Ovary (tissue), 9 donors: ENCODE measurements around the gene CTBP1. TPM values are rescaled to one million over a fixed set of nuclear protein-coding genes. Genes with fewer than 3 reads are reported as not detected.
"Not testable (repeated sequence)": the region's sequence is repeated elsewhere in the genome, so short reads cannot be mapped to it uniquely, and the experiment has no call there.

Source experiments
- DNase-seq, 5 donors: peaks; one replicate each; pipeline ENCODE4 v3.0.0-alpha.2; 2019 to 2020
- H3K27ac ChIP-seq, 2 donors: fragments of 200-600 bp; one replicate each; pipeline versions ENCODE4 v1.5.1 to v1.8.0; 2019 to 2022
- H3K27me3 ChIP-seq: fragments of 200-600 bp; one replicate; pipeline ENCODE4 v1.8.0; 2022
- H3K36me3 ChIP-seq: fragments of 200-600 bp; sonication (generic); one replicate; pipeline ENCODE4 v1.5.1; 2019
- H3K4me1 ChIP-seq: one replicate; pipeline ENCODE4 v1.8.1; 2013; ENCODE audit warnings: mild to moderate bottlenecking, moderate library complexity; ENCODE audit not compliant: insufficient read depth
- H3K4me3 ChIP-seq: fragments of 200-600 bp; sonication (generic); one replicate; pipeline ENCODE4 v1.5.1; 2017
- H3K9me3 ChIP-seq, 2 donors: fragments of 200-600 bp in 1 of 2; sonication (generic) in 1 of 2; one replicate each; pipeline versions ENCODE4 v1.5.1 to v1.8.1; 2013 to 2019; ENCODE audit warnings: mild to moderate bottlenecking in 1 of 2, moderate library complexity in 1 of 2
- EP300 ChIP-seq: sonication (generic); formaldehyde crosslinking; IDR thresholded peaks from one replicate; pipeline ENCODE4 v1.6.1; 2017; ENCODE audit warnings: antibody characterized with exemption
- POLR2A ChIP-seq: fragments of 450-650 bp; IDR thresholded peaks from one replicate; pipeline ENCODE4 v1.6.1; 2017; ENCODE audit warnings: antibody characterized with exemption, mild to moderate bottlenecking, moderate library complexity
- WGBS, 3 donors: extraction: QIAGEN DNeasy Blood & Tissue Kit in 1 of 3; methylation state at CpG; one replicate each; pipeline versions ENCODE4 v1.1.5 to v1.1.7; 2013 to 2017; 5-methylcytosine and 5-hydroxymethylcytosine counted together
- intact Hi-C, 4 donors: fragments of 100-400 bp; cut with DNase I; formaldehyde crosslinking; loops; one replicate each; pipeline versions ENCODE4 v1.11.0 to v1.15.1; 2022 to 2023
- polyA plus RNA-seq, 2 donors: library from polyadenylated mRNA; stranded (reverse); fragments of 200-250 nt in 1 of 2; fragments of 350-450 nt in 1 of 2; fragmentation: Illumina TruSeq in 1 of 2; extraction: RNeasy Lipid Tissue Mini Kit (QIAGEN cat#74804) in 1 of 2; gene quantifications; one replicate each; pipeline ENCODE4 v1.2.3, GENCODE V29; 2013 to 2014
- total RNA-seq, 7 donors: library from RNA; depleted of rRNA in 2 of 7; stranded (reverse); fragments of >200 nt in 2 of 7; fragmentation: NEBNext Ultra II Directional in 3 of 7; extraction: Animal tissue kit (Norgen Biotek cat#: 25700) in 3 of 7; gene quantifications; one replicate each; pipeline versions ENCODE4 v1.1.0 to v1.2.4, GENCODE V29; 2016 to 2023
- TF ChIP-seq, protein P1 (sequence below), 3 donors: fragments of 450-650 bp in 2 of 3; fragments of 200-600 bp in 1 of 3; IDR thresholded peaks; one replicate each; pipeline versions ENCODE4 v1.5.1 to v1.8.0; 2016 to 2022; ENCODE audit warnings: antibody characterized with exemption in 3 of 3, mild to moderate bottlenecking in 1 of 3
- donor health status: DM: no; HTN: no; CAD: no; lungs with moderate emphysema.
- donor health status: DM: no; HTN: no; CAD: no.
- donor health status: Bipolar disorder and iron deficiency.
- donor health status: DM: yes; HTN: yes; CAD: no.
- donor health status: DM: no; HTN: no; CAD: no.
- donor health status: DM: yes; HTN: yes; CAD: no.

CTBP1 gene
- total and polyA plus RNA-seq, 9 donors, result 45.7 to 231 (median 141) TPM

DNA sequence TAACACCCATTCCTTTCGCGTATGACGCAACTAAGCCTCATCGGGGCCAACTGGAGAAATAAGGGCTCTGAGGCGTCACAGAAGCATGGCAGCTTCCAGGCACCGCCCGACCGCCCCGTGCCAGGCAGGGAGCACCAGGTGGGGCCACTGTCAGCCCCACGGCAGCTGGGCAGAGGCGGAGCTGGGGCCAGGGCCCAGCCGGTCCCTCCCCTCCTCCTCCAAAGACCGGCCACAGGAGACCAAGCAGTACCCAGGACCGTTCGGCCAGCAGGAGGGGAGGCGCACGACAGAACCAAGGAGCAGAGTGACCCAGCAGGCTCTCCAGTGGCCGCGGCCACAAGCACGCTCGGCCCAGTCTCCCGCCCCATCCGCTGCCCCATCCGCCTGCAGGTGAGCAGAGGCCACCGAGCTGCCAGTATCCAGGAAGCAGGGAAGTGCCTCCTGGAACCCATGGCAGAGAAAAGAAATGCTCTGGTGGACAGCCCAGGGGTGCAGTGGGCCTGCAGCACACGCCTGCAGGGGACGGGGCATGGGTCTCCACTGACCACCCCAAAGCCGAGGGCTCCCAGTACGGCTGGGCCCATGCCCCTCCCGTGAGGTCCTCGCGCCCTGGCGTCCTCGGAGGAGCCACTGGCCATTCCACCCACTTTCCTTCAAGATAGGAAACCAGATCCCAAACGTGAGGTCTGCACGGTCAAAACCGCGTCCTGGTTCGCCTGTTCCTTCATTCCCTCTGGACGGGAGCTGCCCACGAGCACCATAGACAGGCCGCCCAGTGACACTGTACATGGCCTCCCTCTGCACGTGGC is 9.6 kb downstream of the CTBP1 start:
- Histone ChIP-seq H3K36me3 (no peaks in the 10 kb centered on the region), H3K27me3 (no peaks in the 10 kb centered on the region), H3K9me3 (no peaks in the 10 kb centered on the region), H3K4me3 (no peak overlapping the region), H3K27ac (no peak overlapping the region), H3K4me1 (peaks cover 9% of the 10 kb centered on the region)
- TF ChIP-seq EP300, result no peak
- DNase-seq, result peak in 4 of 5 donors; percentile 15 to 34 (median 20)
- intact Hi-C loops, result loop anchor here in 1 of 4 donors (10.0 kb wide), 1 partner anchor 225 kb away; the partner anchor contains the start of gene FGFRL1
- 81 to 87% (median 82%) methylated on average over 42 to 43 of the region's 43 CpGs for WGBS, 3 donors

DNA sequence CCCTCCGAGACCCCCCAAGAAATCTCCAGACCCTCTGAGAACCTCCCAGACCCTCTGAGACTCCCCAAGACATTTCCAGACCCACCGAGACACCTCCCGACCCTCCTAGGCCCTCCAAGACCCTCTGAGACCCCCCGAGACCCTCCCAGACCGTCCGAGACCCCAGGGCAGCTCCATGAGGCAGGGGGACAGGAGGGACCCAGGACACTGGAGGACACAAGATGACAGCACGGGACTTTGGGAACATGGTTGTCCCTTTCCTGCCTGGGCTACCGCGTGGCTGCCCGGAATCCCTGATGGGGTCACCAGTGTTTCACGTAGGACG is 10.3 kb downstream of the CTBP1 start:
- Histone ChIP-seq H3K4me1 (peaks cover 6% of the 10 kb centered on the region), H3K27me3 (no peaks in the 10 kb centered on the region), H3K9me3 (no peaks in the 10 kb centered on the region), H3K4me3 (no peak overlapping the region), H3K36me3 (no peaks in the 10 kb centered on the region), H3K27ac (no peak overlapping the region)
- DNase-seq, result peak in 2 of 5 donors; percentile 6 to 12
- WGBS, 3 donors, result 92 to 95% (median 93%) methylated on average over 12 of the region's 12 CpGs
- no peak for TF ChIP-seq POLR2A
- TF ChIP-seq EP300, result no peak
- TF ChIP-seq, protein P1, sequence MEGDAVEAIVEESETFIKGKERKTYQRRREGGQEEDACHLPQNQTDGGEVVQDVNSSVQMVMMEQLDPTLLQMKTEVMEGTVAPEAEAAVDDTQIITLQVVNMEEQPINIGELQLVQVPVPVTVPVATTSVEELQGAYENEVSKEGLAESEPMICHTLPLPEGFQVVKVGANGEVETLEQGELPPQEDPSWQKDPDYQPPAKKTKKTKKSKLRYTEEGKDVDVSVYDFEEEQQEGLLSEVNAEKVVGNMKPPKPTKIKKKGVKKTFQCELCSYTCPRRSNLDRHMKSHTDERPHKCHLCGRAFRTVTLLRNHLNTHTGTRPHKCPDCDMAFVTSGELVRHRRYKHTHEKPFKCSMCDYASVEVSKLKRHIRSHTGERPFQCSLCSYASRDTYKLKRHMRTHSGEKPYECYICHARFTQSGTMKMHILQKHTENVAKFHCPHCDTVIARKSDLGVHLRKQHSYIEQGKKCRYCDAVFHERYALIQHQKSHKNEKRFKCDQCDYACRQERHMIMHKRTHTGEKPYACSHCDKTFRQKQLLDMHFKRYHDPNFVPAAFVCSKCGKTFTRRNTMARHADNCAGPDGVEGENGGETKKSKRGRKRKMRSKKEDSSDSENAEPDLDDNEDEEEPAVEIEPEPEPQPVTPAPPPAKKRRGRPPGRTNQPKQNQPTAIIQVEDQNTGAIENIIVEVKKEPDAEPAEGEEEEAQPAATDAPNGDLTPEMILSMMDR (IDR thresholded peaks at IDR 0.05), result no peak
- intact Hi-C loops, result loop anchor here in 1 of 4 donors (10.0 kb wide), 1 partner anchor 224 kb away; the partner anchor contains the start of gene FGFRL1

DNA sequence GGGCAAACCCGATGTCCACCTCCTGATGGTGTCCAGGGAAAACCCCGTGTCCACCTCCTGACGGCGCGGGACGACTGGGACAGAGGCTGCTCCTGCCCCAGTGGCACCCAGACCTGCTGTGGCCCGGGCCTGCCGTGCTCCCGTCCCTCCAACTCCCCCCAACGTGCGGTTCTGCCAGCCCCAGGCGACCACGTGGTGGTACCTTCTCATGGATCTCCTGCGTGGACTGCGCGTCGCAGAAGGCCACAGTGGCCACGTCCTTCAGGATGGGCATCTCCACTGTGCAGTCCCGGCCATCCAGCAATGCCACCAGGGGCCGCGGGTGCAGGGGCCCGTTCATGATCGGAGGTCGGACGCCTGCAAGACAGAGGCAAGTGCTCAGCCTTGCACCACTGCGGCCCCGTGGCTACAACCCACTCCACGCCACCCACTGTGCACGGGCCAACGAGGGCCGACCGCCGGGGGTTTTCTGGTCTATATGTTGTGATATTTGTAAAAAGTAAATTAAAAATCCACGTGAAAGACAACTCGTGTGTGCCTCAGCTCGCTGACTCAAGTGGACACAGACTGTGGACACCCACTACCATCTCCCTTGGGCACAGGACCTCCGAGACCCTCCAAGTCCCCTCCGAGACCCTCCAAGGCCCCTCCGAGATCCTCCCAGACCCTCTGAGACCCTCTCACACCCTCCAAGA is 10.8 kb downstream of the CTBP1 start:
- no peaks in the 10 kb centered on the region for H3K27me3 ChIP-seq
- WGBS, 3 donors, result 90 to 95% (median 90%) methylated on average over 31 to 39 of the region's 39 CpGs
- no peak for TF ChIP-seq POLR2A
- no peak for TF ChIP-seq EP300
- TF ChIP-seq, protein P1 (IDR thresholded peaks at IDR 0.05), result no peak
- H3K9me3 ChIP-seq, result no peaks in the 10 kb centered on the region
- H3K36me3 ChIP-seq, result no peaks in the 10 kb centered on the region
- intact Hi-C loops, result loop anchor here in 1 of 4 donors (10.0 kb wide), 1 partner anchor 223 kb away; the partner anchor contains the start of gene FGFRL1
- H3K4me1 ChIP-seq, result peaks cover 7% of the 10 kb centered on the region
- H3K4me3 ChIP-seq, result no peak overlapping the region
- peak in 3 of 5 donors; percentile 15 to 21 (median 20) for DNase-seq
- no peak overlapping the region for H3K27ac ChIP-seq

DNA sequence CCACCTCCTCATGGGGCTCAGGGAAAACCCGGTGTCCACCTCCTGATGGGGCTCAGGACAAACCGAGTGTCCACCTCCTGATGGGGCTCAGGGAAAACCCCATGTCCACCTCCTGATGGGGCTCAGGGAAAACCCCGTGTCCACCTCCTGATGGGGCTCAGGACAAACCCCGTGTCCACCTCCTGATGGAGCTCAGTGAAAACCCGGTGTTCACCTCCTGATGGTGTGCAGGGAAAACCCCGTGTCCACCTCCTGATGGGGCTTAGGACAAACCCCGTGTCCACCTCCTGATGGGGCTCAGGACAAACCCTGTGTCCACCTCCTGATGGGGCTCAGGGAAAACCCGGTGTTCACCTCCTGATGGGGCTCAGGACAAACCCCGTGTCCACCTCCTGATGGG is 11.7 kb downstream of the CTBP1 start:
- not testable (repeated sequence) for H3K36me3 ChIP-seq, H3K4me1 ChIP-seq, H3K4me3 ChIP-seq, H3K27me3 ChIP-seq, H3K27ac ChIP-seq, H3K9me3 ChIP-seq
- intact Hi-C loops, result loop anchor here in 1 of 4 donors (10.0 kb wide), 1 partner anchor 222 kb away; the partner anchor contains the start of gene FGFRL1
- 79 to 85% (median 83%) methylated on average over 6 to 9 of the region's 9 CpGs for WGBS, 3 donors
- peak in 1 of 5 donors; percentile 5 for DNase-seq

DNA sequence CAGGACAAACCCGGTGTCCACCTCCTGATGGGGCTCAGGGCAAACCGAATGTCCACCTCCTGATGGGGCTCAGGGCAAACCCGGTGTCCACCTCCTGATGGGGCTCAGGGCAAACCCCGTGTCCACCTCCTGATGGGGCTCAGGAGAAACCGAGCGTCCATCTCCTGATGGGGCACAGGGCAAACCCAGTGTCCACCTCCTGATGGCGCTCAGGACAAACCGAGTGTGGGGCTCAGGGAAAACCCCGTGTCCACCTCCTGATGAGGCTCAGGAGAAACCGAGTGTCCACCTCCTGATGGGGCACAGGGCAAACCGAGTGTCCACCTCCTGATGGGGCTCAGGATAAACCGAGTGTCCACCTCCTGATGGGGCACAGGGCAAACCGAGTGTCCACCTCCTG is 12.1 kb downstream of the CTBP1 start:
- not testable (repeated sequence) for DNase-seq, H3K36me3 ChIP-seq, H3K9me3 ChIP-seq, H3K4me1 ChIP-seq, H3K27ac ChIP-seq, H3K4me3 ChIP-seq, H3K27me3 ChIP-seq
- 83 to 87% (median 86%) methylated on average over 11 to 13 of the region's 13 CpGs for WGBS, 3 donors
- intact Hi-C loops, result loop anchor here in 1 of 4 donors (10.0 kb wide), 1 partner anchor 222 kb away; the partner anchor contains the start of gene FGFRL1
